Loucy (cell line): ENCODE data around the gene PRKCZ.

Source experiments
- H2AFZ ChIP-seq: fragments of 200-600 bp; sonication (generic); 2 replicates; pipeline ENCODE4 v1.6.0; 2016; ENCODE audit warnings: antibody characterized with exemption, mild to moderate bottlenecking, low read length, moderate library complexity
- H3F3A ChIP-seq: fragments of 200-600 bp; 2 replicates; pipeline ENCODE4 v1.6.0; 2016; ENCODE audit warnings: antibody characterized with exemption, low read depth, mild to moderate bottlenecking
- H3K27me3 ChIP-seq: fragments of 200-600 bp; sonication (generic); 2 replicates; pipeline ENCODE4 v1.6.1; 2014; ENCODE audit warnings: low read length, mild to moderate bottlenecking; ENCODE audit not compliant: insufficient read depth, poor library complexity, severe bottlenecking
- H3K36me3 ChIP-seq: fragments of 200-600 bp; sonication (generic); 2 replicates; pipeline ENCODE4 v1.6.1; 2016; ENCODE audit warnings: low read length; ENCODE audit not compliant: insufficient read depth
- H3K4me1 ChIP-seq: fragments of 200-600 bp; sonication (generic); 2 replicates; pipeline ENCODE4 v1.5.1; 2014; ENCODE audit warnings: low read length, mild to moderate bottlenecking; ENCODE audit not compliant: insufficient read depth, poor library complexity, severe bottlenecking
- H3K4me2 ChIP-seq: fragments of 200-600 bp; sonication (generic); 2 replicates; pipeline ENCODE4 v1.6.0; 2014; ENCODE audit warnings: antibody characterized with exemption, low read length, low read depth, mild to moderate bottlenecking; ENCODE audit not compliant: poor library complexity, severe bottlenecking
- H3K4me3 ChIP-seq: fragments of 200-600 bp; sonication (generic); 2 replicates; pipeline ENCODE4 v1.5.1; 2014; ENCODE audit warnings: low read length, mild to moderate bottlenecking, mixed read lengths; ENCODE audit not compliant: poor library complexity, severe bottlenecking
- H3K79me2 ChIP-seq: fragments of 200-600 bp; sonication (generic); 2 replicates; pipeline ENCODE4 v1.6.1; 2014; ENCODE audit warnings: low read length; ENCODE audit not compliant: insufficient read depth
- H3K9ac ChIP-seq: fragments of 200-600 bp; sonication (generic); 2 replicates; pipeline ENCODE4 v1.6.0; 2014; ENCODE audit warnings: mild to moderate bottlenecking, low read depth, low read length, moderate library complexity; ENCODE audit not compliant: poor library complexity, severe bottlenecking
- H3K9me2 ChIP-seq: fragments of 200-600 bp; sonication (generic); replicated peaks from 2 replicates; pipeline ENCODE4 v1.6.1; 2016; ENCODE audit warnings: low read depth, low read length, mixed read lengths
- H3K9me3 ChIP-seq: fragments of 200-600 bp; sonication (generic); 2 replicates; pipeline ENCODE4 v1.6.1; 2014; ENCODE audit warnings: mild to moderate bottlenecking, antibody characterized with exemption, low read length, low read depth; ENCODE audit not compliant: insufficient read depth
- H4K20me1 ChIP-seq: fragments of 200-600 bp; sonication (generic); 2 replicates; pipeline ENCODE4 v1.6.0; 2014; ENCODE audit warnings: antibody characterized with exemption, low read length, mild to moderate bottlenecking; ENCODE audit not compliant: insufficient read depth, poor library complexity, severe bottlenecking
- EZH2phosphoT487 ChIP-seq: fragments of 200-600 bp; IDR thresholded peaks from 2 replicates; pipeline ENCODE4 v1.6.1; 2018; ENCODE audit warnings: antibody characterized with exemption, mild to moderate bottlenecking, moderate library complexity, borderline replicate concordance
- TF ChIP-seq, protein P1 (sequence below): fragments of 200-600 bp; sonication (generic); conservative IDR thresholded peaks from 2 replicates; pipeline ENCODE4 v1.5.1; 2014; ENCODE audit warnings: mild to moderate bottlenecking, antibody characterized with exemption, low read length

The PRKCZ gene

DNA sequence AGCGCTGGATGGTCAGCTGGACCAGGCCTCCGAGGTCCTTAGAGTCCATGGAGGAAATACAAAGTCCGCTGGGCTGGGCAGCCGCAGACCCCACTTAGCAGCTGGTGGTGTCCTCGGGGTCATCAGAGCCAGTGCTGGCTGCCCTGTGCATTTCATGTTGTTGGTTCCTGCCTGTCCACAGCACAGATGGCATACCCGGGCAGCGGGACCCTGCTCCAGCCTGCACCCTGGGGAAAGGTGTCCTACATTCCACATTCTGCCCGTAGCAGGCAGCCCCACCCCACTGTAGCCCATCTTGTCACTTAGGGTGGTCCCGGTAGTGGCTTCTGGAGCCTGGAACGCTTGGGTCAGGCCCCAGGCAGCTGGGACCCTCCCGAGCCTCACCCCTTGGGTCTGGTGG is 19.8 kb downstream of the PRKCZ start:
- H3K9ac ChIP-seq, result no peak overlapping the region

DNA sequence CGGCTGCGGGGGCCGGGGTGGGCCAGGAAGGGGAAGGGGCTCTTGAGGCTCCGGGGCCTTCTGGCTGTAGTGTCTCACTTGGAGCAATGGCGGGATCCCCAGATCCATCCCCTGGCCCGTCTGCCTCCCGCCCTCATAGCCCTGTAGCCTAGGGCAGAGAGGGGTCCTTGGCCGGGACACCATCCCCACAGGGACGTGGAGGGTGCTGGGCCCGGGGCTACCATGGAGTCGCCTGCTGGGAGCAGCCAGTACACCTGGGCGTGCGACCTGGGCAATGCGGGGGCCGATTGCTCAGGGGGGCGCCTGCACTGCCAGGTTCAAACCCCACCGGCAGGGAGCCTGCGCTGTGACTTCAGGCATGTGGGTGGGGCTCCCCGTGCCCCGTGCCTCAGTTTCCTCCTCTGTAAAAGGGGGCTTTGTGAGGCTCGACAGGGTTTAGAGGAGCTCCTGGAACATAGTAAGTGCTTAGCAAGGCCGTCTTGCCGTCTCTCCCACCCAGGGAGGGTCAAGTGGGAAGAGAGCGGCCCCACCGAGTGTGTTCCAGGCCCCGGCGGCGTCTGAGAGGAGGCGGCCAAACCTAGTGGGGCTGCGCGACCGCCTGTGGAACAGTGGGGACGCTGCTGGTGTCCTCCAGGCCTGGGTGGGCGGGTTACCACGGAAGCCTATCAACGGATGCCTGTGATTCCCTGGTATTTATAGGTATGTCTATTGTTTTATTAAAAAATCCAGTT is 20.8 kb downstream of the PRKCZ start:
- Histone ChIP-seq H3K27me3 (no peaks in the 10 kb centered on the region), H3K9ac (no peak overlapping the region), H2AFZ (no peak overlapping the region), H3K36me3 (no peaks in the 10 kb centered on the region), H3F3A (no peaks in the 10 kb centered on the region), H3K4me1 (no peaks in the 10 kb centered on the region), H3K79me2 (no peaks in the 10 kb centered on the region), H3K4me2 (no peak overlapping the region), H3K4me3 (no peak overlapping the region), H3K9me2 (no peaks in the 10 kb centered on the region), H4K20me1 (no peaks in the 10 kb centered on the region), H3K9me3 (no peaks in the 10 kb centered on the region)
- no peak for TF ChIP-seq EZH2phosphoT487
- TF ChIP-seq, protein P1, sequence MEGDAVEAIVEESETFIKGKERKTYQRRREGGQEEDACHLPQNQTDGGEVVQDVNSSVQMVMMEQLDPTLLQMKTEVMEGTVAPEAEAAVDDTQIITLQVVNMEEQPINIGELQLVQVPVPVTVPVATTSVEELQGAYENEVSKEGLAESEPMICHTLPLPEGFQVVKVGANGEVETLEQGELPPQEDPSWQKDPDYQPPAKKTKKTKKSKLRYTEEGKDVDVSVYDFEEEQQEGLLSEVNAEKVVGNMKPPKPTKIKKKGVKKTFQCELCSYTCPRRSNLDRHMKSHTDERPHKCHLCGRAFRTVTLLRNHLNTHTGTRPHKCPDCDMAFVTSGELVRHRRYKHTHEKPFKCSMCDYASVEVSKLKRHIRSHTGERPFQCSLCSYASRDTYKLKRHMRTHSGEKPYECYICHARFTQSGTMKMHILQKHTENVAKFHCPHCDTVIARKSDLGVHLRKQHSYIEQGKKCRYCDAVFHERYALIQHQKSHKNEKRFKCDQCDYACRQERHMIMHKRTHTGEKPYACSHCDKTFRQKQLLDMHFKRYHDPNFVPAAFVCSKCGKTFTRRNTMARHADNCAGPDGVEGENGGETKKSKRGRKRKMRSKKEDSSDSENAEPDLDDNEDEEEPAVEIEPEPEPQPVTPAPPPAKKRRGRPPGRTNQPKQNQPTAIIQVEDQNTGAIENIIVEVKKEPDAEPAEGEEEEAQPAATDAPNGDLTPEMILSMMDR, result no peak

More for the DNA sequence above, 19.8 kb downstream of the PRKCZ start:
- no peaks in the 10 kb centered on the region for H3K9me3 ChIP-seq
- no peak overlapping the region for H3K4me2 ChIP-seq
- H3K79me2 ChIP-seq, result no peaks in the 10 kb centered on the region
- TF ChIP-seq, protein P1, result no peak
- no peak for TF ChIP-seq EZH2phosphoT487
- no peak overlapping the region for H3K4me3 ChIP-seq
- H3K9me2 ChIP-seq, result no peaks in the 10 kb centered on the region
- no peaks in the 10 kb centered on the region for H4K20me1 ChIP-seq
- no peaks in the 10 kb centered on the region for H3K36me3 ChIP-seq
- no peaks in the 10 kb centered on the region for H3K4me1 ChIP-seq
- H3K27me3 ChIP-seq, result no peaks in the 10 kb centered on the region
- no peak overlapping the region for H2AFZ ChIP-seq
- H3F3A ChIP-seq, result no peaks in the 10 kb centered on the region

DNA sequence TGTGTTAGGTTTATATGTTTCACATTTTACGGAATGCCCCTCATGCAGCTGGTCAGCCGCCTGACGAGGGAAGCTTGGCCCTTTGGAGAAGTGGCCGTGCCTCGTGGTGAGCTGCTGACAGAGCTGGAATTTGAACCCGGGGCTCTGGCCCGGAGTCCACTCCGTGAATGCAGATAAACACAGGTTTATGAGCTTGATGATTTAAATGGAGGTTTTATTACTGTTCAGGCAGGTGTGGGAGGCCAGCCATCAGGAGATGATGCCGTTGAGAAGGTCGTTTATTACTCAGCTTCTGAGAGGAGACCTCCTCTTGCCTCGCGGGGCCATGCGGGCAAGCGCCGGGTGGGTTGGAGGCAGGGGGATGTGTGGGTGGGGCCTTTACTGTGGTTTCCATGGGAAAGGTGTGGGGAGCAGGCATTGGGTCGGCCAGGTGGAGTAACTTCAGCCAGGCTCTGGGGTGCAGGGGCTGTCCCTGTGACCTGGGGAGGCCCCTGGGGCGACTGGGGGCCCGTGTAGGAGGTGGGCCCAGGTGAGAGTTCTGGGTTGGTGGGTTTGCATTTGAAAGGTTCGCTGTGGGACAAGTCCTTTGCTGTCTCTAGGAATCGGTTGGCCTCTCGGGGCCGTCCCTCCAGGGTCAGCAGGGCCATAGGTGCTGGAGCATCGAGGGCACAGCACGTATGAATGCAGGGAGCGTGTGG is 22.0 kb downstream of the PRKCZ start:
- H3K4me2 ChIP-seq, result no peak overlapping the region
- no peaks in the 10 kb centered on the region for H3F3A ChIP-seq
- no peaks in the 10 kb centered on the region for H3K9me2 ChIP-seq
- no peak overlapping the region for H3K9ac ChIP-seq
- H3K9me3 ChIP-seq, result no peaks in the 10 kb centered on the region
- no peaks in the 10 kb centered on the region for H3K36me3 ChIP-seq
- no peak for TF ChIP-seq EZH2phosphoT487
- TF ChIP-seq, protein P1, result no peak
- no peaks in the 10 kb centered on the region for H4K20me1 ChIP-seq
- no peak overlapping the region for H3K4me3 ChIP-seq
- no peaks in the 10 kb centered on the region for H3K79me2 ChIP-seq
- H3K27me3 ChIP-seq, result no peaks in the 10 kb centered on the region
- H3K4me1 ChIP-seq, result no peaks in the 10 kb centered on the region
- no peak overlapping the region for H2AFZ ChIP-seq
